Keratinocyte (primary cell): ENCODE measurements around the gene UGGT2. TPM values are rescaled to one million over a fixed set of nuclear protein-coding genes. Genes with fewer than 3 reads are reported as not detected.

Experiments
- DNase-seq: peaks from one replicate; pipeline ENCODE4 v3.0.0-alpha.2; 2011; ENCODE audit warnings: low read depth, missing footprints, low spot score
- FAIRE-seq: peaks from 2 replicates; lab custom pipeline; 2011; peaks lifted over from hg19 to GRCh38; lab: Jason Lieb, UNC
- H2AFZ ChIP-seq: 2 replicates; pipeline ENCODE4 v1.6.0; 2012; ENCODE audit warnings: low read length, control low read depth, inconsistent platforms; ENCODE audit not compliant: control insufficient read depth
- H3K27ac ChIP-seq: 2 replicates; pipeline ENCODE4 v1.5.1; 2011; ENCODE audit warnings: low read length; ENCODE audit not compliant: control insufficient read depth, insufficient read depth
- H3K27me3 ChIP-seq: 3 replicates; pipeline ENCODE4 v1.6.0; 2011; ENCODE audit warnings: low read length; ENCODE audit not compliant: control insufficient read depth, insufficient read depth; ENCODE audit errors: extremely low read depth
- H3K36me3 ChIP-seq, 2 experiments: 2 replicates in 1 of 2; 3 replicates in 1 of 2; pipeline ENCODE4 v1.5.1; 2011; ENCODE audit warnings: low read length in 2 of 2, mild to moderate bottlenecking in 1 of 2; ENCODE audit not compliant: control insufficient read depth in 2 of 2, insufficient read depth in 2 of 2; ENCODE audit errors: extremely low read depth in 1 of 2
- H3K4me1 ChIP-seq: 3 replicates; pipeline ENCODE4 v1.5.1; 2011; ENCODE audit warnings: low read length; ENCODE audit not compliant: control insufficient read depth, insufficient read depth; ENCODE audit errors: extremely low read depth
- H3K4me2 ChIP-seq: 3 replicates; pipeline ENCODE4 v1.6.0; 2011; ENCODE audit warnings: low read depth, low read length; ENCODE audit not compliant: control insufficient read depth, insufficient read depth; ENCODE audit errors: extremely low read depth
- H3K4me3 ChIP-seq, 3 experiments: fragments of 200-600 bp in 1 of 3; sonication (generic) in 1 of 3; 2 replicates in 2 of 3; 3 replicates in 1 of 3; pipeline ENCODE4 v1.5.1; 2011 to 2016; ENCODE audit warnings: low read length in 3 of 3, mild to moderate bottlenecking in 3 of 3, control low read depth in 2 of 3, inconsistent platforms in 1 of 3, low read depth in 1 of 3, mixed read lengths in 1 of 3, mixed run types in 1 of 3, moderate library complexity in 1 of 3; ENCODE audit not compliant: control insufficient read depth in 2 of 3, insufficient read depth in 2 of 3; ENCODE audit errors: extremely low read depth in 1 of 3
- H3K79me2 ChIP-seq: 2 replicates; pipeline ENCODE4 v1.6.0; 2012; ENCODE audit warnings: low read length; ENCODE audit not compliant: control insufficient read depth, insufficient read depth
- H3K9ac ChIP-seq: 3 replicates; pipeline ENCODE4 v1.6.0; 2011; ENCODE audit warnings: low read length; ENCODE audit not compliant: control insufficient read depth, insufficient read depth; ENCODE audit errors: extremely low read depth
- H3K9me1 ChIP-seq: 3 replicates; pipeline ENCODE4 v1.6.0; 2011; ENCODE audit warnings: low read length; ENCODE audit not compliant: control insufficient read depth, insufficient read depth; ENCODE audit errors: extremely low read depth
- H3K9me3 ChIP-seq: 2 replicates; pipeline ENCODE4 v1.5.1; 2012; ENCODE audit warnings: low read depth, low read length; ENCODE audit not compliant: control insufficient read depth
- H4K20me1 ChIP-seq: 3 replicates; pipeline ENCODE4 v1.6.0; 2011; ENCODE audit warnings: low read length; ENCODE audit not compliant: control insufficient read depth, insufficient read depth; ENCODE audit errors: extremely low read depth
- EZH2 ChIP-seq: IDR thresholded peaks from one replicate; pipeline ENCODE4 v1.6.1; 2012; ENCODE audit warnings: inconsistent platforms, mild to moderate bottlenecking, low read length, moderate library complexity
- dilution Hi-C: fragments of 300-500 bp; cut with MboI; formaldehyde crosslinking; loops from one replicate; pipeline ENCODE4 v1.7.0; 2020; ENCODE audit warnings: low sequenced_read_pairs; ENCODE audit not compliant: extremely low pct_ligation_motif_present
- polyA plus RNA-seq, 5 experiments: library from polyadenylated mRNA; depleted of rRNA in 3 of 5; stranded (reverse) in 3 of 5; stranded (forward) in 1 of 5; unstranded in 1 of 5; fragments of >200 nt; gene quantifications; 1 replicate in 1 of 5; 2 replicates in 3 of 5; 3 replicates in 1 of 5; pipeline versions ENCODE4 v1.2.1 to v1.2.3, GENCODE V29; 2011 to 2012; ENCODE audit warnings: missing spikeins in 2 of 5, low read depth in 1 of 5, low replicate concordance in 1 of 5
- TF ChIP-seq, protein P1 (sequence below), 3 experiments: IDR thresholded peaks in 1 of 3; conservative IDR thresholded peaks in 1 of 3; optimal IDR thresholded peaks in 1 of 3; 2 replicates in 2 of 3; 3 replicates in 1 of 3; pipeline versions ENCODE3 to v1.5.1; 2011; ENCODE audit warnings: low read length in 3 of 3, mild to moderate bottlenecking in 3 of 3, moderate library complexity in 2 of 3, control low read depth in 1 of 3, inconsistent platforms in 1 of 3; ENCODE audit not compliant: insufficient read depth in 2 of 3; ENCODE audit errors: extremely low read depth in 1 of 3

The UGGT2 gene
- polyA plus RNA-seq, 1 donor (not counting 4 experiments of a cell fraction or from before 2014, with no cell fraction given) = 12.5 TPM

DNA sequence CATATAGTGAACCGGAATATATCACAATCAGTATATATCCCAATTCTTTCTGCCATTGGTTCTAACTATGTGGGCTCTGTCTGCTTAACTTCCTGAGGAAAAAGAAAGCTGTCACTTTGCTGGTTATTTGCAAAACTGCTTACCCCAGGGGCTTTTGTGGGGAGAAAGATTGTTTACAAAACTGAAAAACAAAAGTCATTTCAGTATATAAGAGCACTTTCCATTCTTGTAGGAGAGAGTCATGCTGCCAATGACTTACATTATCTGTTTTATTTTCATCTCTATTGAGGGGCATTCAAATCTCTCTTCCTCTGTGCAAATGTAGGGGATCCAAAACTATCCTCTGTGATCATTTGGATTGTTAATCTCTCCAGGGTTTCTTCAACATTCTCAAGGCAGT, 33.5 kb upstream of the UGGT2 start:
- no peak for FAIRE-seq
- Histone ChIP-seq H3K4me2 (no peak overlapping the region), H3K4me1 (peaks cover 4% of the 10 kb centered on the region), H3K27me3 (peaks cover 23% of the 10 kb centered on the region), H3K4me3 (no peak overlapping the region), H3K9ac (no peak overlapping the region), H3K36me3 (no peaks in the 10 kb centered on the region), H4K20me1 (no peaks in the 10 kb centered on the region), H3K79me2 (no peaks in the 10 kb centered on the region), H3K9me1 (no peaks in the 10 kb centered on the region), H2AFZ (no peak overlapping the region), H3K9me3 (no peaks in the 10 kb centered on the region), H3K27ac (no peak overlapping the region)
- no peak for DNase-seq
- TF ChIP-seq, protein P1, sequence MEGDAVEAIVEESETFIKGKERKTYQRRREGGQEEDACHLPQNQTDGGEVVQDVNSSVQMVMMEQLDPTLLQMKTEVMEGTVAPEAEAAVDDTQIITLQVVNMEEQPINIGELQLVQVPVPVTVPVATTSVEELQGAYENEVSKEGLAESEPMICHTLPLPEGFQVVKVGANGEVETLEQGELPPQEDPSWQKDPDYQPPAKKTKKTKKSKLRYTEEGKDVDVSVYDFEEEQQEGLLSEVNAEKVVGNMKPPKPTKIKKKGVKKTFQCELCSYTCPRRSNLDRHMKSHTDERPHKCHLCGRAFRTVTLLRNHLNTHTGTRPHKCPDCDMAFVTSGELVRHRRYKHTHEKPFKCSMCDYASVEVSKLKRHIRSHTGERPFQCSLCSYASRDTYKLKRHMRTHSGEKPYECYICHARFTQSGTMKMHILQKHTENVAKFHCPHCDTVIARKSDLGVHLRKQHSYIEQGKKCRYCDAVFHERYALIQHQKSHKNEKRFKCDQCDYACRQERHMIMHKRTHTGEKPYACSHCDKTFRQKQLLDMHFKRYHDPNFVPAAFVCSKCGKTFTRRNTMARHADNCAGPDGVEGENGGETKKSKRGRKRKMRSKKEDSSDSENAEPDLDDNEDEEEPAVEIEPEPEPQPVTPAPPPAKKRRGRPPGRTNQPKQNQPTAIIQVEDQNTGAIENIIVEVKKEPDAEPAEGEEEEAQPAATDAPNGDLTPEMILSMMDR (optimal IDR thresholded peaks at IDR 0.05 in 1 of 3, IDR thresholded peaks at IDR 0.05 in 1 of 3, conservative IDR thresholded peaks at IDR 0.05 in 1 of 3; ENCODE audit: extremely low read depth in 1 of 3, insufficient read depth in 2 of 3, low read length in 3 of 3) = no peak
- no peak for TF ChIP-seq EZH2
- dilution Hi-C loops = no loop called here

DNA sequence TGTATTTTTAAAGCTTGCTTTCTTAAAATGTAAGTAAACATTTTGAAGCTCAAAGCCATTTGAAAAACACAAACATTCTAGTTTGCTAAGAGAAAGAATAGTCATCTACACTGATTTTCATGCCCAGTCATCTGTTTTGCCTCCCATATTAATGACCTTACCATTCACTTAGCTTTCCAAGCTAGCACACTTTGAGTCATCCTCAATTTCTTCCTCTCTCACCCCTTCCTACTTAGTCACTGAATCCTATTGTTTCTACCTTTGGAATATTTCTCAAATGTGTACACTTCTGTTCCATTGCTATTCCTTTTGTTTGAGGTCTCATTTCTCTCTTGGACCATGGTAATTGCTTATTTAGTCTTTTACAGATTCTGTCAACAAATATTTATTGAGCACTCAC, 29.4 kb upstream of the UGGT2 start:
- no peak overlapping the region for H3K9ac ChIP-seq
- no peak overlapping the region for H2AFZ ChIP-seq
- H3K4me3 ChIP-seq = no peak overlapping the region
- TF ChIP-seq, protein P1 (optimal IDR thresholded peaks at IDR 0.05 in 1 of 3, IDR thresholded peaks at IDR 0.05 in 1 of 3, conservative IDR thresholded peaks at IDR 0.05 in 1 of 3; ENCODE audit: extremely low read depth in 1 of 3, insufficient read depth in 2 of 3, low read length in 3 of 3) = no peak
- no peak for TF ChIP-seq EZH2
- no peaks in the 10 kb centered on the region for H3K9me1 ChIP-seq
- DNase-seq (no peak), FAIRE-seq (no peak)
- H3K9me3 ChIP-seq = no peaks in the 10 kb centered on the region
- H3K79me2 ChIP-seq = no peaks in the 10 kb centered on the region
- no peaks in the 10 kb centered on the region for H3K27me3 ChIP-seq
- no peaks in the 10 kb centered on the region for H3K4me1 ChIP-seq
- no peaks in the 10 kb centered on the region for H4K20me1 ChIP-seq
- H3K27ac ChIP-seq = no peak overlapping the region
- dilution Hi-C loops = no loop called here
- H3K36me3 ChIP-seq = no peaks in the 10 kb centered on the region
- H3K4me2 ChIP-seq = no peak overlapping the region
